H1 (cell line): ENCODE measurements around the gene OMP. TPM values are rescaled to one million over a fixed set of nuclear protein-coding genes. Genes with fewer than 3 reads are reported as not detected.

Experiments used
- CTCF ChIA-PET: fragments of 300-600 bp; sonication (Branson Sonifier 250); formaldehyde crosslinking; loops from one replicate; lab custom pipeline; 2021; ENCODE audit not compliant: partially characterized antibody; lab: Charles Lee
- POLR2A ChIA-PET: fragments of 300-600 bp; sonication (Branson Sonifier 250); formaldehyde crosslinking; loops from one replicate; lab custom pipeline; 2021; ENCODE audit warnings: inconsistent platforms; ENCODE audit not compliant: partially characterized antibody; lab: Charles Lee
- DNase-seq, 2 experiments: peaks; one replicate each; pipeline versions ENCODE4 v3.0.0 to v3.0.0-alpha.2; 2010 to 2022; ENCODE audit warnings: low spot score in 2 of 2, low read depth in 1 of 2, mixed read lengths in 1 of 2
- FAIRE-seq: peaks from 2 replicates; lab custom pipeline; 2011; peaks lifted over from hg19 to GRCh38; lab: Jason Lieb, UNC
- H2AFZ ChIP-seq: 2 replicates; pipeline ENCODE4 v1.8.1; 2012; ENCODE audit warnings: low read length, inconsistent platforms
- H2AK5ac ChIP-seq: 2 replicates; pipeline ENCODE4 v1.6.1; 2013; ENCODE audit warnings: low read depth, low read length
- H2BK120ac ChIP-seq: replicated peaks from 2 replicates; pipeline ENCODE3; 2013; ENCODE audit warnings: low read depth, low read length, inconsistent platforms
- H2BK12ac ChIP-seq: 2 replicates; pipeline ENCODE4 v1.6.1; 2013; ENCODE audit warnings: low read depth, low read length
- H2BK15ac ChIP-seq: 2 replicates; pipeline ENCODE4 v1.6.1; 2013; ENCODE audit warnings: low read length
- H2BK20ac ChIP-seq: 2 replicates; pipeline ENCODE4 v1.6.1; 2013; ENCODE audit warnings: low read length
- H2BK5ac ChIP-seq: 2 replicates; pipeline ENCODE4 v1.6.1; 2013; ENCODE audit warnings: low read depth, low read length
- H3K14ac ChIP-seq: 2 replicates; pipeline ENCODE4 v1.6.1; 2013; ENCODE audit warnings: inconsistent platforms; ENCODE audit not compliant: insufficient read length
- H3K18ac ChIP-seq: 2 replicates; pipeline ENCODE4 v1.6.1; 2013; ENCODE audit warnings: low read length; ENCODE audit errors: extremely low read depth
- H3K23ac ChIP-seq: 2 replicates; pipeline ENCODE4 v1.6.1; 2013; ENCODE audit warnings: inconsistent platforms; ENCODE audit not compliant: insufficient read length
- H3K23me2 ChIP-seq: 2 replicates; pipeline ENCODE4 v1.6.1; 2013; ENCODE audit warnings: low read depth, low read length
- H3K27ac ChIP-seq: 2 replicates; pipeline ENCODE4 v1.6.1; 2011; ENCODE audit warnings: low read depth, low read length, inconsistent platforms
- H3K27me3 ChIP-seq, 4 experiments: replicated peaks in 1 of 4; 1 replicate in 1 of 4; 2 replicates in 3 of 4; pipeline versions ENCODE4 v1.6.1 to v1.8.1; 2011 to 2013; ENCODE audit warnings: low read length in 3 of 4, mild to moderate bottlenecking in 3 of 4, inconsistent platforms in 2 of 4, mixed read lengths in 2 of 4, moderate library complexity in 1 of 4; ENCODE audit not compliant: control insufficient read depth in 3 of 4, insufficient read depth in 3 of 4; ENCODE audit errors: extremely low read depth in 1 of 4
- H3K36me3 ChIP-seq, 4 experiments: 2 replicates each; pipeline versions ENCODE4 v1.6.1 to v1.8.1; 2011 to 2013; ENCODE audit warnings: mild to moderate bottlenecking in 4 of 4, low read length in 3 of 4, moderate library complexity in 2 of 4, control low read depth in 1 of 4, inconsistent platforms in 1 of 4; ENCODE audit not compliant: insufficient read depth in 4 of 4, control insufficient read depth in 2 of 4
- H3K4ac ChIP-seq: replicated peaks from 2 replicates; pipeline ENCODE3; 2013; ENCODE audit warnings: low read length, low read depth, mixed read lengths, inconsistent platforms; ENCODE audit not compliant: insufficient read length
- H3K4me1 ChIP-seq, 4 experiments: replicated peaks in 1 of 4; 1 replicate in 1 of 4; 2 replicates in 3 of 4; pipeline versions ENCODE4 v1.6.1 to v1.8.1; 2011 to 2013; ENCODE audit warnings: low read length in 3 of 4, inconsistent platforms in 2 of 4, mixed read lengths in 1 of 4; ENCODE audit not compliant: insufficient read depth in 4 of 4, control insufficient read depth in 3 of 4
- H3K4me2 ChIP-seq, 2 experiments: 2 replicates each; pipeline versions ENCODE4 v1.6.1 to v1.8.1; 2011 to 2013; ENCODE audit warnings: low read depth in 2 of 2, low read length in 2 of 2, control low read depth in 1 of 2, inconsistent platforms in 1 of 2, mild to moderate bottlenecking in 1 of 2; ENCODE audit not compliant: insufficient read depth in 1 of 2
- H3K4me3 ChIP-seq, 4 experiments: fragments of 200-600, 300-600 bp in 1 of 4; sonication (generic), shearing (Covaris generic), sonication (Bioruptor Twin) in 1 of 4; 2 replicates each; pipeline versions ENCODE4 v1.5.1 to v1.8.1; 2011 to 2016; ENCODE audit warnings: low read length in 4 of 4, low read depth in 3 of 4, control low read depth in 2 of 4, inconsistent platforms in 2 of 4, mild to moderate bottlenecking in 2 of 4, mixed read lengths in 1 of 4, moderate library complexity in 1 of 4; ENCODE audit not compliant: insufficient read depth in 2 of 4; ENCODE audit errors: extremely low read depth in 1 of 4
- H3K56ac ChIP-seq: replicated peaks from 2 replicates; pipeline ENCODE3; 2013; ENCODE audit warnings: low read depth, mild to moderate bottlenecking, mixed read lengths, low read length, inconsistent platforms; ENCODE audit not compliant: insufficient read length
- H3K79me1 ChIP-seq: 2 replicates; pipeline ENCODE4 v1.6.1; 2013; ENCODE audit warnings: low read depth, low read length, control low read depth
- H3K79me2 ChIP-seq, 2 experiments: 2 replicates each; pipeline versions ENCODE4 v1.6.1 to v1.8.1; 2012 to 2013; ENCODE audit warnings: low read length in 2 of 2, mild to moderate bottlenecking in 2 of 2, inconsistent platforms in 1 of 2; ENCODE audit not compliant: insufficient read depth in 2 of 2, control insufficient read depth in 1 of 2
- H3K9ac ChIP-seq, 4 experiments: replicated peaks in 1 of 4; 1 replicate in 1 of 4; 2 replicates in 3 of 4; pipeline versions ENCODE4 v1.6.1 to v1.8.1; 2011 to 2013; ENCODE audit warnings: low read depth in 3 of 4, low read length in 3 of 4, control low read depth in 2 of 4, mild to moderate bottlenecking in 2 of 4, moderate library complexity in 2 of 4, inconsistent platforms in 1 of 4; ENCODE audit errors: extremely low read depth in 1 of 4
- H3K9me3 ChIP-seq, 2 experiments: 2 replicates each; pipeline versions ENCODE4 v1.6.1 to v1.8.1; 2012 to 2013; ENCODE audit warnings: mild to moderate bottlenecking in 2 of 2, moderate library complexity in 2 of 2, control low read depth in 1 of 2, inconsistent platforms in 1 of 2, low read depth in 1 of 2, low read length in 1 of 2, mixed read lengths in 1 of 2; ENCODE audit not compliant: insufficient read depth in 2 of 2
- H4K20me1 ChIP-seq, 2 experiments: replicated peaks in 1 of 2; 2 replicates each; pipeline versions ENCODE3 to v1.8.1; 2011 to 2013; ENCODE audit warnings: inconsistent platforms in 2 of 2, low read length in 2 of 2, mild to moderate bottlenecking in 1 of 2; ENCODE audit not compliant: insufficient read depth in 2 of 2, control insufficient read depth in 1 of 2
- H4K5ac ChIP-seq: 2 replicates; pipeline ENCODE4 v1.6.1; 2013; ENCODE audit warnings: low read length, low read depth, mixed read lengths, inconsistent platforms; ENCODE audit not compliant: insufficient read length
- H4K8ac ChIP-seq: 2 replicates; pipeline ENCODE4 v1.8.0; 2013; ENCODE audit warnings: mild to moderate bottlenecking, moderate library complexity, low read length, inconsistent platforms; ENCODE audit not compliant: insufficient read depth; ENCODE audit errors: extremely low read depth
- H4K91ac ChIP-seq: replicated peaks from 2 replicates; pipeline ENCODE3; 2013; ENCODE audit warnings: low read length, mixed read lengths, inconsistent platforms; ENCODE audit not compliant: insufficient read length
- BACH1 ChIP-seq: IDR thresholded peaks from 2 replicates; pipeline ENCODE4 v1.6.1; 2012; ENCODE audit warnings: low read length, improper control_type of control experiment
- BRCA1 ChIP-seq: IDR thresholded peaks from 2 replicates; pipeline ENCODE4 v1.6.1; 2012; ENCODE audit warnings: low read depth, low read length, improper control_type of control experiment
- CEBPB ChIP-seq: IDR thresholded peaks from 2 replicates; pipeline ENCODE4 v1.6.1; 2012; ENCODE audit warnings: low read depth, low read length
- CHD1 ChIP-seq: IDR thresholded peaks from 2 replicates; pipeline ENCODE4 v1.6.1; 2012; ENCODE audit warnings: low read depth, low read length, improper control_type of control experiment
- CREB1 ChIP-seq: IDR thresholded peaks from 2 replicates; pipeline ENCODE4 v1.6.1; 2012; ENCODE audit warnings: inconsistent platforms
- EZH2 ChIP-seq: fragments of 200-600 bp; sonication (generic); IDR thresholded peaks from 2 replicates; pipeline ENCODE4 v1.7.1; 2012; ENCODE audit warnings: low read depth, mild to moderate bottlenecking, moderate library complexity, low read length, inconsistent platforms; ENCODE audit not compliant: severe bottlenecking
- HDAC2 ChIP-seq, 2 experiments: fragments of 300-600 bp in 1 of 2; sonication (generic) in 1 of 2; IDR thresholded peaks; 2 replicates each; pipeline ENCODE4 v1.6.1; 2011 to 2012; ENCODE audit warnings: low read depth in 2 of 2, low read length in 2 of 2, mild to moderate bottlenecking in 2 of 2, moderate library complexity in 2 of 2, borderline replicate concordance in 1 of 2, inconsistent platforms in 1 of 2
- JUND ChIP-seq: IDR thresholded peaks from 2 replicates; pipeline ENCODE4 v1.6.1; 2011; ENCODE audit warnings: mild to moderate bottlenecking, improper control_type of control experiment, low read length
- MAFK ChIP-seq: IDR thresholded peaks from 2 replicates; pipeline ENCODE4 v1.6.1; 2012; ENCODE audit warnings: low read depth, mild to moderate bottlenecking, improper control_type of control experiment, low read length
- NANOG ChIP-seq: IDR thresholded peaks from 2 replicates; pipeline ENCODE4 v1.6.1; 2011; ENCODE audit warnings: low read length, low read depth, mild to moderate bottlenecking, inconsistent platforms; ENCODE audit not compliant: insufficient read depth, poor library complexity, severe bottlenecking
- PHF8 ChIP-seq: fragments of 200-600 bp; sonication (generic); conservative IDR thresholded peaks from 2 replicates; pipeline ENCODE4 v1.7.1; 2012; ENCODE audit warnings: low read depth, mild to moderate bottlenecking, inconsistent platforms, low read length, moderate library complexity
- RXRA ChIP-seq: IDR thresholded peaks from 2 replicates; pipeline ENCODE4 v1.6.1; 2011; ENCODE audit warnings: low read depth, mild to moderate bottlenecking, low read length, moderate library complexity; ENCODE audit not compliant: insufficient read depth
- SP2 ChIP-seq: IDR thresholded peaks from 2 replicates; pipeline ENCODE4 v1.6.1; 2012; ENCODE audit warnings: mild to moderate bottlenecking, low read length, inconsistent platforms
- TAF7 ChIP-seq: optimal IDR thresholded peaks from 2 replicates; pipeline ENCODE3; 2011; ENCODE audit warnings: low read depth, mild to moderate bottlenecking, inconsistent platforms, low read length, moderate library complexity, borderline replicate concordance
- WGBS, 2 experiments: shearing (Covaris generic) in 1 of 2; methylation state at CpG; one replicate each; pipeline versions ENCODE4 v1.1.6 to v1.1.7; 2013 to 2015; ENCODE audit warnings: low lambda C conversion rate in 2 of 2, mixed read lengths in 2 of 2, inconsistent platforms in 1 of 2, low coverage in 1 of 2, missing lambda C conversion rate in 1 of 2; ENCODE audit not compliant: insufficient replicate concordance in 2 of 2, insufficient coverage in 1 of 2, insufficient read length in 1 of 2; ENCODE audit errors: extremely low coverage in 1 of 2, missing lambda C conversion rate in 1 of 2; 5-methylcytosine and 5-hydroxymethylcytosine counted together
- polyA plus RNA-seq, 7 experiments: library from polyadenylated mRNA; depleted of rRNA in 3 of 7; stranded (reverse) in 5 of 7; unstranded in 2 of 7; fragments of >200 nt in 5 of 7; fragments of 200-250 nt in 2 of 7; gene quantifications; 1 replicate in 5 of 7; 2 replicates in 1 of 7; 4 replicates in 1 of 7; pipeline versions ENCODE4 v1.2.1 to v1.2.3, GENCODE V29; 2011 to 2013; ENCODE audit warnings: missing spikeins in 2 of 7, mixed read lengths in 2 of 7
- total RNA-seq: library from RNA; stranded (reverse); fragmentation: NEBNext Ultra II Directional; extraction: Animal tissue kit (Norgen Biotek cat#: 25700); gene quantifications from 2 replicates; pipeline ENCODE4 v1.2.1, GENCODE V29; 2021

The OMP gene
- total and polyA plus RNA-seq, 2 of the 8 experiments (the other 6 are each of a cell fraction or from before 2014, with no cell fraction given), result not detected

DNA sequence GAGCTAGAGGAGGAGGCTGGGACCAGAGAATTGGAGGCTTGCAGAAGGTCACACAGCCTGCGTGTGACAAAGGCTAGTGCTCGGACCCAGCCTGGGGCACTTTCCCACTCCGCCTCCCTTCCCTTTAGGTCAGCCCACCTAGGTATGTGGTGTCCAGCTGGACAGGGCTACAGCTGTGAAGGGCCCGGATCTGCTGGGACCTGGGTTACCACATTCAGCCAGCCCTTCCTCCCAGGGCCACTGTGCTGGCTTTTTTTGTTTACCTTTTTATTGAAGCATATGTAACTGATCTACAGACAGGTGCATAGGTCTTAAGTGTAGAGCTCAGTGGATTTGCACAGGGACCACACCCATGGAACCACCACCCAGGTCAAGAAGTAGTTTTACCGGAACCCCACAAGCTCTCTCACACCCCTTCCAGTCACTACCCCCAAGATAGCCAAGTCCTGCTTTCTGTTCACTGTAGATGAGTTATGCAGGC is 27.2 kb upstream of the OMP start:
- ChIA-PET CTCF (interaction anchor here (0.8 to 4.5 kb wide), 7 partner anchors 9 to 341 kb away, joined by 3 to 63 read pairs (median 6); partner anchors contain the start of genes CAPN5 and MYO7A), POLR2A (interaction anchor here (0.7 kb wide), 1 partner anchor 9 kb away, joined by 3 read pairs; the partner anchor contains the start of gene CAPN5)
- no peaks in the 10 kb centered on the region for H3K79me2 ChIP-seq
- no peaks in the 10 kb centered on the region for H3K23me2 ChIP-seq
- H3K79me1 ChIP-seq, result no peaks in the 10 kb centered on the region; the same call in 1 of the 2 replicates
- H3K23ac ChIP-seq, result no peak overlapping the region
- H4K20me1 ChIP-seq, result peaks cover 0 to 2% of the 10 kb centered on the region in 2 experiments
- FAIRE-seq, result no peak
- no peak overlapping the region for H3K14ac ChIP-seq
- no peaks in the 10 kb centered on the region for H3K9me3 ChIP-seq
- no peak overlapping the region for H3K56ac ChIP-seq
- no peak overlapping the region for H4K5ac ChIP-seq
- no peak overlapping the region for H3K27ac ChIP-seq
- H2BK12ac ChIP-seq, result no peak overlapping the region
- no peak overlapping the region for H2AFZ ChIP-seq
- H2AK5ac ChIP-seq, result no peak overlapping the region
- peaks cover 0 to 4% (median 0%) of the 10 kb centered on the region in 4 experiments; a peak in 1 of 7 replicates for H3K4me1 ChIP-seq
- H3K4me2 ChIP-seq, result no peak overlapping the region
- no peaks in the 10 kb centered on the region for H3K36me3 ChIP-seq
- no peak overlapping the region for H3K4me3 ChIP-seq
- no peak overlapping the region for H3K4ac ChIP-seq
- 85% methylated on average over 4 of the region's 5 CpGs; no CpG with 5 or more reads in 1 of the 2 experiments for WGBS, 2 experiments
- DNase-seq, result no peak
- H4K8ac ChIP-seq, result no peak overlapping the region
- H3K18ac ChIP-seq, result no peak overlapping the region
- H3K9ac ChIP-seq, result no peak overlapping the region
- H3K27me3 ChIP-seq, result no peaks in the 10 kb centered on the region
- H4K91ac ChIP-seq, result no peak overlapping the region
- H2BK5ac ChIP-seq, result no peak overlapping the region
- H2BK120ac ChIP-seq, result no peak overlapping the region
- H2BK20ac ChIP-seq, result no peak overlapping the region
- H2BK15ac ChIP-seq, result no peak overlapping the region
- TF ChIP-seq CHD1 (no peak), JUND (no peak), CEBPB (no peak), TAF7 (no peak), CREB1 (no peak), EZH2 (no peak), BACH1 (no peak), PHF8 (no peak), RXRA (no peak), MAFK (no peak), HDAC2 (IDR thresholded peaks at IDR 0.05; ENCODE audit: borderline replicate concordance in 1 of 2, low read depth in 2 of 2, low read length in 2 of 2) (no peak), BRCA1 (no peak), SP2 (no peak), NANOG (no peak)
